Measurements from ENCODE around the gene MAP10. TPM values are rescaled to one million over a fixed set of nuclear protein-coding genes. Genes with fewer than 3 reads are reported as not detected.

The MAP10 gene
- total RNA-seq, 1 donor from 2014 or later: 2.1 TPM

- no peak for DNase-seq
- no peak for TF ChIP-seq CTCF (IDR thresholded peaks at IDR 0.05)
Observed at GRCh38 chr1:232835166-232835565, 29.9 kb downstream of the MAP10 start.

GRCh38 chr1:232837087-232837486 is 31.9 kb downstream of the MAP10 start:
- Histone ChIP-seq H3K9me3 (no peaks in the 10 kb centered on the region), H3K4me3 (no peak overlapping the region), H3K36me3 (no peaks in the 10 kb centered on the region), H3K27me3 (no peaks in the 10 kb centered on the region), H3K4me1 (no peaks in the 10 kb centered on the region), H3K27ac (no peak overlapping the region)
- ATAC-seq: no peak
- no peak for TF ChIP-seq CTCF (IDR thresholded peaks at IDR 0.05)
- intact Hi-C loops (cut with DNase I): no loop called here
- DNase-seq: no peak

More at GRCh38 chr1:232835166-232835565, 29.9 kb downstream of the MAP10 start:
- Histone ChIP-seq H3K36me3 (no peaks in the 10 kb centered on the region), H3K4me1 (no peaks in the 10 kb centered on the region), H3K27me3 (no peaks in the 10 kb centered on the region), H3K27ac (no peak overlapping the region), H3K4me3 (no peak overlapping the region), H3K9me3 (no peaks in the 10 kb centered on the region)
- no peak for ATAC-seq
- intact Hi-C loops (cut with DNase I): no loop called here

- no peaks in the 10 kb centered on the region for H3K4me1 ChIP-seq
- TF ChIP-seq CTCF (IDR thresholded peaks at IDR 0.05): no peak
- no peak overlapping the region for H3K4me3 ChIP-seq
- no peak overlapping the region for H3K27ac ChIP-seq
- ATAC-seq (no peak), DNase-seq (no peak)
- no peaks in the 10 kb centered on the region for H3K36me3 ChIP-seq
- no peaks in the 10 kb centered on the region for H3K27me3 ChIP-seq
- no peaks in the 10 kb centered on the region for H3K9me3 ChIP-seq
- intact Hi-C loops (cut with DNase I): no loop called here
Observed at GRCh38 chr1:232841823-232842565, 36.8 kb downstream of the MAP10 start.

- H3K9me3 ChIP-seq: no peaks in the 10 kb centered on the region
- DNase-seq (no peak), ATAC-seq (no peak)
- intact Hi-C loops (cut with DNase I): no loop called here
- H3K4me1 ChIP-seq: no peaks in the 10 kb centered on the region
- no peak overlapping the region for H3K27ac ChIP-seq
- no peaks in the 10 kb centered on the region for H3K27me3 ChIP-seq
- no peaks in the 10 kb centered on the region for H3K36me3 ChIP-seq
- TF ChIP-seq CTCF (IDR thresholded peaks at IDR 0.05): no peak
- no peak overlapping the region for H3K4me3 ChIP-seq
Observed at GRCh38 chr1:232844791-232845190, 39.6 kb downstream of the MAP10 start.

GRCh38 chr1:232845406-232845955 is 40.3 kb downstream of the MAP10 start:
- no peak for TF ChIP-seq CTCF (IDR thresholded peaks at IDR 0.05)
- Histone ChIP-seq H3K27ac (no peak overlapping the region), H3K4me1 (no peaks in the 10 kb centered on the region), H3K36me3 (no peaks in the 10 kb centered on the region), H3K9me3 (no peaks in the 10 kb centered on the region), H3K4me3 (no peak overlapping the region), H3K27me3 (no peaks in the 10 kb centered on the region)
- ATAC-seq (no peak), DNase-seq (no peak)
- intact Hi-C loops (cut with DNase I): no loop called here

Data from upper lobe of right lung (tissue), 1 donor.